Measurements from ENCODE around the gene TOP1.
A peak's percentile ranks its signal among the peaks of the same experiment; 100 is the strongest.

The TOP1 gene

DNA sequence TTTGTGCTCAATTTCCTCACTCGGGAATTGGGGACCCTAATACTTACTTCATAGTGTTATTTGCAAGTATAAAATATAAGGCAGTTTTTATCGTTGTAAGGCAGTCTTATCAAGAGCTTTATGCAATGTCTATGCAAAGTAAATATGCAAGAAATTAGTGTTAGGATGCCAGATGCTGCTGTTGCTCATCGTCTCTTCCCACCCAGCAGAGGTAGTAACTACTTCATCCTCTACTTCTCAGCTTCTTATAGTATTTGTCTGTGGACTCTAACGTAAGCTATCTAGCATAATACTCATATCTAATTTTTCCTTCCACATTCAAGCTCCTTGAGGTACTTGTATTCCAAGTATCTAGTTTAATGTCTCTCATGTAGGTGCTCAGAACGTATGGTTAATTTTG, 120.3 kb downstream of the TOP1 start:
- DNase-seq: no peak

DNA sequence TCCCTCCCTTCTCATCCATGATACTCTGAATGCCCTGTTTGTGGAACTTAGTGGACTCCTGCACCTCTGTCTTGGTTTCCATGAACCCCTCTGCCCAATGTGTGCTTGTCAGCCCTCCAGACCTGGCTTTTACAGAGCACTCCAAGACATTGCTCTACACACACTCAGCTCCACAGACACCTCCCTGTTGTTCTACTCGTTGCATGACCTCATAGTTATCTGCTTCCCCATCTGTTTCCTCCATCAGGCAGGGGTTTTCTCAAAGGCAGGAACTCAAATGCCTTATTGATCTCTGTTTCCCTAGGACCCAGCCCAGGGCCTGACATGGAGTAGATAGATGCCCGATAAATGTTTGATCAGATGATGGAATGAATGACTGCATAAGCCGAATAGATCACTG, 122.0 kb downstream of the TOP1 start:
- DNase-seq: no peak

DNA sequence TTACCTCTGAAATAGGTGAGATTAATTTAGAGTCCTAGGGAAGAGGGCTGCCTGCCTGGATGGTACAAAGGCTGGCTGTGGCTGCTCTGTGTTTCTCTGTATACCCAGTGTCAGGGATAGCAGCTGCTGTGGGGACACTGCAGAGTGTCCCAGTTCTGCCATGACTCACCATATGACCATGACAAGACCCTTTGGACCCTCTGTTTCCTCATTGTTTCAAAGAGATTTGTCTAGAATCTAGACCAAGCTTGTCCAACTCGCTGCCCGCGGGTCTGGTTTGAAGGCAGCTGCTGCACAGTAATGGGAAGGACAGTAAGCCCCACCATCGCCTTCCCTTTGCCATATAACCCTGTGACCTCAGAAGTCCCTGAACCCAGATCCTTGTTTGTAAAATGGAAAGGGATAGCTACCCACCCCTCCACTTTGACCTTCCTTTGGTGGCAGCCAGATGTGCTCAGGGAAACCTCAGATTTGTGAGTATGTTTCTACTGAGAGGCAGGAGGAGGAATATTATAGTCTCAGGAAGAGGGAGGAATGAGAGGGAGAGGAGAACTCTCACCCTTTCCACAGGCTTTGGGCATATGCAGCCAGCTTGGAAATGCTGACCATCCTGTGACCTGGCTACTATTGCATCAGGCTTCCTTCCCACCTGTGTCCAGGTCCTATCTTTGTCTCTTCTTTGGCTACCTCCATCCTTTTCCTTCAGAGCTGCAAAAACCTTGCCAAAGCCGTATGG, 122.7 kb downstream of the TOP1 start:
- no peak for DNase-seq

DNA sequence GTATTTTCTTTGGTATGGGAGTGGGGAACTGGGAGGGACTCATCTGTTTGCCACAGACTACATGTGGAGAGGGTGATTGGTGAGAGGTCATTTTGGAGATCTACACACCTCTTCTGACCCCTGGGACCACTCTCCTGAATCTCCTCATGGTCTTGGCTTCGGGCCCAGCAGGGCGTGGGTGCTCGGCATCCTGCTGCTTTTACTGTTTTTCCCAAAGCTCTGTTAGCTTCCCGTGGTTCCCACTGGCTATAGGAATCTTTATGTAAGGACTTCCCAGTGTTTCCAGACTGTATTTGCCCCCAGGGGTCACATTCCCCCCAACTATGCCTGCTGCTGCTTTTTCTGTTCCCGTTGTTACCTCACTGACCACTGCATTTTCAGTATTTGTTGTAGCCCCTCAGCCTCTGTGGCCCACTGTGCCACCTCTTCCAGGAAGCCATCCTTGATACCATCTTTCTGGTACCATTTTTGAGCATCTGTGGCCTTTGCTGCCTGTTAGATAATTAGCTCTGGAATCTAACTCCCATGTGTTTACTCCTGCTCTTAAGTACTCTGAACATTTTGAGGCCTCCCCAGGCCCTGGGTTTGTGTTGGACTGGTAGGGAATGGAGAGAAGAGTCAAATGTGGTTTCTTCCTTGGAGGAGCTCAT, 123.6 kb downstream of the TOP1 start:
- no peak for DNase-seq

DNA sequence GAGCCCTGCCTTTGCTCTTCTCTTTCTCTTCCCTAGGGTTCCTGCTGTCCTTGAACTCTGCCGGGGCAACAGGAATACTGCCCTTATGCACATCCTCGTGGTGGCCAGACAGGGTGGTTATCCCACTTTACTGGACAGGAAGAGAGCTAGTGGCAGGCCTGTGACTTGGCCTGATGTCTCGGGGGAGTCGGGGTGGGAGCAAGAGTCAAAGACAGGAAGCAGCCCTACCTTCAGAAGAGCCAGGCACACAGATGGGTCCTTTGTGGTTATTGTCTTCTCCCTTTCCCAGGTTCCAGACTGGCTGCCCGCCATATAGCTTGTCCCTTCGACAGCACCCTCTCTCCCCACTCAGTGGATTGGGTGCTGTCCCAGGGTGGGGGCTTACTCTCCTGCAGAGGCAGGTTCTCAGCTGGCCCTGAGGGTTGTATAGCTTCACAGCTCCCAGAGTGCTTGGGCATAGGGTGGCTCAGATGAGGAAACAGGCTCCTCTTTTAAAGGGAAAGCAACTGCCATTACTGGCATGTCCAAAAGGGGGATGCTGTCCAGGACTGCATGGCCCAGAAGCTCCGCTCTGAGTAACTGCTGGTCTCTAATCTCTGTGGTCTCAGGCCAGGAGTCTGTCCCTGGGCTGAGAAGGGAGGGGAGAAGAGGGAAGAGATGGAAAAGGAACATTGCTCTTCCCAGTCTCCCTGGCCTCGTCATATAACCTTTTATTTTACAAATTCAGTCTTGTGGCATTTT, 126.0 kb downstream of the TOP1 start:
- no peak for DNase-seq

DNA sequence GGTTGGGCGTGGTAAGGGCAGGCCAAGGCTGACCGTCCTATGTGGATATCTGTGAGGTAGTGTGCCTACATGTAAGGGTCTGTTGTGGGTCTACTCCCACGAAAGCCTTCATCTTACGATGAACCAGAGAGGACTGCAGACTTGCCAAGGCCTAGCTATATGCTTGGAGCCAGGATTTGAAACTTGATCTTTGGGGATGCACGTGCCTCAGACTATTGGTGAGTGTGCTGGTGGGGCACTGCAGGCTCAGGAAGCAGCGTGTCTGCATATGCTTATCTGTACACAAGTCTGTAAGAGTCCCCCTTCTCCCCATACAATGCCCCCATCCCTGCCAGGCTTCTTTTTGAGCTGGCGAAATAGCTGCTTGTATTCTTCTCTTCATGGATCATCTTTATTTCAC, 126.6 kb downstream of the TOP1 start:
- DNase-seq: no peak

DNA sequence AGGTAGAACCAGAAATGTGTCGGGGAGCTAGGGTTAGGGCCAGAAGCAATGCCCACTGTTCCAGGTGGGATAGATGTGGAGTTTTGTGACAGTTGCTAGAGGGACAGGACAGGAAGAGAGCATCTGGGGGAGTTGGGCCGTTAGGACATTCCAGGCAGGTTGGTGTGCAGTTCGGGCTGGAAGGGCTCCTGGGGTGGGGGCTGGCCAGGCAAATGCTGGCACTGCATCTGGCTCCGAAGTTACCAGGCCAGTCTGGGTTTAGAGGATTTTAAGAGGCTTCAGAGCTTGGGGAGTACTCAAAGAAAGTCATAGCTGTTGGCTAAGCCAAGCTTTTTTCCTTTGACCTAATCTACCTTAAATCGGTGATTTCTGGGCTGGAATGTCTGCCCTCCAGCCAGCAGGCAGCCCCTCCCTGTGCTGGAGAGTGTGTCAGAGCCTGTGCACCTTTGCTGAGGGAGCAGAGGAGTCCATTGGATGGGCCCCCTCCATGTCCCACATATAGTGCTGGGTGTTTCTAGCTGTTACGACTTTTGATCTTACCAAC, 129.5 kb downstream of the TOP1 start:
- no peak for DNase-seq

DNA sequence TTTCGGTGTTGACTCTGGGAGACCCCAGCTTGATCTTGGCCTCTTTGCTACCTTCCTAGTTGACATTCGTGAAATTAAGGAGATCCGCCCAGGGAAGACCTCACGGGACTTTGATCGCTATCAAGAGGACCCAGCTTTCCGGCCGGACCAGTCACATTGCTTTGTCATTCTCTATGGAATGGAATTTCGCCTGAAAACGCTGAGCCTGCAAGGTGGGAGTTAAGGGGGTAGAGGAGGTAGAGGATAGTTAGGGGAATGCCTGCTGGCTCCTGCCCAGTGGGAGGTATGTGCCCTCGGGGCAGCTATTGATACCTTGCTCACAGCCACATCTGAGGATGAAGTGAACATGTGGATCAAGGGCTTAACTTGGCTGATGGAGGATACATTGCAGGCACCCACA, 130.9 kb downstream of the TOP1 start:
- no peak for DNase-seq

DNA sequence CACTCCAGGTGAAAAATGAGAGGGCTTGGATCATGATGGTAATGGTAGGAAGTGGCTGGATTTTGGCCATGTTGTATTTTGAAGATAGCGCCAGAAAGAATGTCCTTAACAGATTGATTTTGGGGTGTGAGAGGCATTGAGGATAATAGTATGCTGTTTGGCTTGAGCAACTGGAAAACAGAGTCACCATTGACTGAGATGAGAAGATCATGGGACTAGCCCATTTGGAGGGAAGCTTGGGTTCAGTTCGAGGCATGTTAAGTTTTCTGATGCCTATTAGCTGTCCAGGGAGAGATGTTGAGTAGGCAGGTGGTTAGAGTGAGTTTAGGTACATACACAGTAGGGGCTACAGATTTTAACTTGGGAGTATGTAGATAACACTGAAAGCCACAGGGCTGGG, 132.1 kb downstream of the TOP1 start:
- no peak for DNase-seq

DNA sequence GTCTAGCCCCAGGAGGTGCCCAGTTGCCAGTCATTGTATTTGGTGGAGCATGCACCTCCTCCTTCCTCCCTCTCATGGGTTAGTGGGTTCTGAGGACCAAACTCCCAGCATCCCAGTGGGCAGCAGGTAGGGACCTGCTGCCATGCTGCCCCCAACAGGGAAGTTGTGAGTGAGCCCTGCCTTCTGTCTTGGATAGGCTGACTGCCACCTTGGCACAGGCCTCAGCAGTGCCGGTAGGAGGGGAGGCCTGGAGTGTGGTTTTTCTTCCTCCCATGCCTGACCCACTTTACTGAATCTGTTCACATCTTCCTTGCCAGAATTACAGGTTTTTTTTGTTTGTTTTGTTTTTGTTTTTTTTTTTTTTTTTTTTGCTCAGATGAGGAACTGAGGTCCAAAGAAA, 133.3 kb downstream of the TOP1 start:
- DNase-seq: no peak

DNA sequence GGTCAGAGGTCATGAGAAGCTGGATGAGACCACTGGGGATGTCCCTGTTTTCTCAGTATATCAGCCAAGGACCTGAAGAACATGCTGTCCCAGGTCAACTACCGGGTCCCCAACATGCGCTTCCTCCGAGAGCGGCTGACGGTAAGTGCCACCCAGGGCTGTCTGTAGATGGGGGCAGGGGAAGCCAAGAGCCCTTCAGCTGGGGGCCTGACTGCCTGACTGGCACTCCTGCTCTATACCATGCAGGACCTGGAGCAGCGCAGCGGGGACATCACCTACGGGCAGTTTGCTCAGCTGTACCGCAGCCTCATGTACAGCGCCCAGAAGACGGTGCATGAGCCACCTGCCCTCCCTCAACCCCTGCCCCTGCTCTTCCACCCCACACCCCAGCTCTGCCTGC, 133.8 kb downstream of the TOP1 start:
- DNase-seq: no peak

DNA sequence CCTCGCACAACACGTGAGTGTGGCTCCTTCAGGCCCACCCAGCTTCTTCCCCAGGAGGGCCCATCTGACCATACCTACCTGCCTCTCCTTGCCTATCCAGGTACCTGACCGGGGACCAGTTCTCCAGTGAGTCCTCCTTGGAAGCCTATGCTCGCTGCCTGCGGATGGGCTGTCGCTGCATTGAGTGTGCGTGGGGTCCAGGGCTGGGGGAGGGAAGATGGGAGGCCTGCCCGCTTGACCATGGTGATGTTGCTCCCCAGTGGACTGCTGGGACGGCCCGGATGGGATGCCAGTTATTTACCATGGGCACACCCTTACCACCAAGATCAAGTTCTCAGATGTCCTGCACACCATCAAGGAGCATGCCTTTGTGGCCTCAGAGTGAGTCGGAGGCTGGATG, 135.2 kb downstream of the TOP1 start:
- DNase-seq: no peak

DNA sequence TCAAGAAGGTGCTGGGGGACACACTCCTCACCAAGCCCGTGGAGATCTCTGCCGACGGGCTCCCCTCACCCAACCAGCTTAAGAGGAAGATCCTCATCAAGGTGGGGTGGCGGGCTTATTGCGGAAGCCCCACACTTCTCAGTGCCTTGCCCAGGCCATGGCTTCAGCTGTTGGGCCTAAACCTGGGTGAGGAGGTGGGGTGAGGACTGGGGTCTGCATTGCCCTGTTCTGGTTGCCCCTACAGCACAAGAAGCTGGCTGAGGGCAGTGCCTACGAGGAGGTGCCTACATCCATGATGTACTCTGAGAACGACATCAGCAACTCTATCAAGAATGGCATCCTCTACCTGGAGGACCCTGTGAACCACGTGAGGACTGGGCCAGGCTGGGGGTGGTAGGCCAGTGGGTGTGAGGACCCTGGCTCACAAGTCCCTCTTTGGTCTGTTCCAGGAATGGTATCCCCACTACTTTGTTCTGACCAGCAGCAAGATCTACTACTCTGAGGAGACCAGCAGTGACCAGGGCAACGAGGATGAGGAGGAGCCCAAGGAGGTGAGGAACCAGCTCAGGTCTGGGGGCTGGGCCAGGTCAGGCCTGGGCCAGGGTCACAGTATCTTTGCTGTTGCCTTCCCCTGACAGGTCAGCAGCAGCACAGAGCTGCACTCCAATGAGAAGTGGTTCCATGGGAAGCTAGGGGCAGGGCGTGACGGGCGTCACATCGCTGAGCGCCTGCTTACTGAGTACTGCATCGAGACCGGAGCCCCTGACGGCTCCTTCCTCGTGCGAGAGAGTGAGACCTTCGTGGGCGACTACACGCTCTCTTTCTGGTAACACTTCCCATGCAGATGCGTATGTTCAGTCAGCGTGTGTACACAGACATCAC, 136.6 kb downstream of the TOP1 start:
- DNase-seq: no peak

DNA sequence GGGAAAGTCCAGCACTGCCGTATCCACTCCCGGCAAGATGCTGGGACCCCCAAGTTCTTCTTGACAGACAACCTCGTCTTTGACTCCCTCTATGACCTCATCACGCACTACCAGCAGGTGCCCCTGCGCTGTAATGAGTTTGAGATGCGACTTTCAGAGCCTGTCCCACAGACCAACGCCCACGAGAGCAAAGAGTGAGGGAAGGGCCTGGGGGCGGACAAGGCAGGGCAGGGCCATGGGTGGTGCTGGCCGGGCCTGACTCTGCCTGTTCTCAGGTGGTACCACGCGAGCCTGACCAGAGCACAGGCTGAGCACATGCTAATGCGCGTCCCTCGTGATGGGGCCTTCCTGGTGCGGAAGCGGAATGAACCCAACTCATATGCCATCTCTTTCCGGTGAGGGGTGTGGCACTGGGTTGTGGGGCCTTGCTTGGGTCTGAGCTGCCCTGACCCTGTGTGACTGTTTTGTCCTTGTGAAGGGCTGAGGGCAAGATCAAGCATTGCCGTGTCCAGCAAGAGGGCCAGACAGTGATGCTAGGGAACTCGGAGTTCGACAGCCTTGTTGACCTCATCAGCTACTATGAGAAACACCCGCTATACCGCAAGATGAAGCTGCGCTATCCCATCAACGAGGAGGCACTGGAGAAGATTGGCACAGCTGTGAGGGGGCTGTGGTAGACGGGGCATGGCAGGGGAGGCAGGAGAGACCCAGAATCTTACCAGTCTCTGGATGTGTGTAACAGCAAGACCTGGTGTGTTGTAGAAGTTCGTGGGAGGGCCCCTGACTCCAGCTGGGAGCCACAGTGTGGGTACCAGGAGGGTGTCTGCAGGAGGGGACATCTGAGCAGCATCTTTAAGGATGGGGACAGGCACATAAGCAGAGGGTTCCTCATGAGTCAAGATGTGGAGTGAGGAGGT, 137.8 kb downstream of the TOP1 start:
- DNase-seq: no peak

DNA sequence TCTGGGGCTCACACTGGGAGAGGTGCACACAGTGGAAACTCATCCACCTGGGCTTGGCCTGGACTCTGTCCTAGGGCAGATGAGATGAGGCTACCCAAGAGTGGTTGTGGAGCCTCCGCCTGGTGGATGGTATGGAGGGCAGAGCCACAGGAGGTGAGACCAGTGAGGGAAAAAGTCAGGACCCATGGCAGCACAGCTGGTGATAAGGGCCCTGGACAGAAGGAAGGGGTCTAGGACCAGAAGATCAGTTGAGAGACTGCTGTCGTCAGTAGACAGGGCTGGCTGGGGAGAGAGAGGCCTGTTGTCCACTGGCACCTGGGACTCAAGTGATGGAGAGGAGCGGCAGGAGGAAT, 138.5 kb downstream of the TOP1 start:
- DNase-seq: no peak

DNA sequence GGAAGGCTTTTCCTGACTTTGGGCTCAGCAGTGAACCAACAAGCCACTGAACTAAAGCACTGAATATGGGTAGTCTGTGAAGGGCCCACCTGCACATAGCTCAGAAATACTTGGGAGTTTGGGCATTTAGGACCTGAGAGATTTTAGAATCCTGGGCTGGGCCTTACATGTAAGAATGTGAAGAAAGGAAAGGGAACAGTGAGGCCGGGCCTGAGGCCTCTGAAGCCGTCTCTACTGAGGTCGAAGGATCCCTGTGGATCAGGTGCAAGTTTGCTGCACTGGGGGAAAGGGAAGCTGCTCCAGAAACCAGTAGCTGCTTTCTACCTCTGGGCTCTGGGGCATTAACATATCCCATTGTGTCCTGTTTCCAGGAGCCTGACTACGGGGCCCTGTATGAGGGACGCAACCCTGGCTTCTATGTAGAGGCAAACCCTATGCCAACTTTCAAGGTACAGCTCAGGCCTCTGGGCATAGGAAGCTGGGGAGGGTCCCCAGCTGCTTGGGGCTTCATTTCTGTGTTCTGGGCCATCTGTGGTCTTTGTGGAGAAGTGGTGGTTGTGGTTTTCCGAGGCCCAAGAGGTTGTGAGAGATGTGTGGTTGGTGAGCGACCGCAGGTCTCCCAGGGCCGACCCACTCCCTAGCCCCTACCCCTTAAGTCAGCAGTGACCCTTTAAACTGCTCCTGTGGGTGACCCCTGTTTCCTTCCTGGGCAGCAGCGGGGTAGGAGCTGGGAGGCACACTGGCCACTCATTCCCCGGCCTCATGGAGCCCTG, 139.0 kb downstream of the TOP1 start:
- DNase-seq: no peak

DNA sequence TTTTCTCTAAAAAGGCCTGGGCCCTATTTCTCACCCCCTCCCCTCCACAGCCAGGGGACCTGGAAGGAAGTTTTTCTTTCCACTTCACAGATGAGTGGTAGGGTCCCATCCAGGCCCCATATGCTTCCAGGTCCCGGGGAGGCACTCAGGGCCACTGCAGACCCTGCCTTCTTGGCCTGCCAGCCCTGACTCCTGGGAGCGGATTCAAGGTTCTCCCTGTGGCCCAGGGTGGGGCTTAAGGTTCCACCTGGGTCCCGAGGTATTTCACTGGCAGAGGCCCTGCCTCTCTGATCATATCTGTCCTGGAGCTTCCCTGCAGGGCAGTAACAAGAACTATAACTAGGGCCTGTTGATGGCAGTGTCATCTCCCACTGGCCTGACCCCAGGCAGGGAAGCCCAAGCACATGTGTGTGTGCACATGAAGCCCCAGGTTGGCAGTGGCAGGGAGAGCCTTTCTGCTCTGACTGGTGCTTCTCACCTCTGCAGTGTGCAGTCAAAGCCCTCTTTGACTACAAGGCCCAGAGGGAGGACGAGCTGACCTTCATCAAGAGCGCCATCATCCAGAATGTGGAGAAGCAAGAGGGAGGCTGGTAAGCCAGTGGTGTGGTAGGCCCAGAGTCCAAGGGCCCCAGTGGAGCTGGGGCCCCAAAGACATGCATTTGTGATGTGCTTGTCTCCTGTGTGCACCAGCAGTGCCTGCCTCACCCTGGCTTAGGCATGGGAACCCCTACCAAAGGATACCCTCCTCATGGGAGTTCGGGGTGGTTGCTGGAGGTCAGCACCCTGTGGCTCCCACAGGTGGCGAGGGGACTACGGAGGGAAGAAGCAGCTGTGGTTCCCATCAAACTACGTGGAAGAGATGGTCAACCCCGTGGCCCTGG, 139.9 kb downstream of the TOP1 start:
- no peak for DNase-seq

DNA sequence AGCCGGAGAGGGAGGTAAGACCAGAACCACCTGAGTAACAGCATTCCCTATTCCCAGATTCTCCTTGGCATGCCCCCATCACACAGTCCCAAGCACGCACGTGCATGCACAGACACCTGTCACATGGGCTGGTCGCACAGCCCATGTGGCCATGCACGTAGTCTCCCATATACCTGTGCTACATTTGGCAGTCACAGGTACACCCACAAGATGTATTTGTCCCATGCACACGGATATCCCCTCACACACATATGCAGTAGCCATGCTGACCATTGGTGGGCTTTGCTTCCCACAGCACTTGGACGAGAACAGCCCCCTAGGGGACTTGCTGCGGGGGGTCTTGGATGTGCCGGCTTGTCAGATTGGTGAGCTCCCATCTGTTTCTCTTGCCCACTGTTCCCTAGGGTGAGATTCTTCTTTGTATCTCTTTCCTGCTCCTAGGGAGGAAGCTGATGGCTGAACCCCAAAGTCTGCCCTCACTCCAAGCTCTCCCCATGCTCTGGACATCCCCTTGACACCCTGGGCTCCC, 140.6 kb downstream of the TOP1 start:
- DNase-seq: no peak

DNA sequence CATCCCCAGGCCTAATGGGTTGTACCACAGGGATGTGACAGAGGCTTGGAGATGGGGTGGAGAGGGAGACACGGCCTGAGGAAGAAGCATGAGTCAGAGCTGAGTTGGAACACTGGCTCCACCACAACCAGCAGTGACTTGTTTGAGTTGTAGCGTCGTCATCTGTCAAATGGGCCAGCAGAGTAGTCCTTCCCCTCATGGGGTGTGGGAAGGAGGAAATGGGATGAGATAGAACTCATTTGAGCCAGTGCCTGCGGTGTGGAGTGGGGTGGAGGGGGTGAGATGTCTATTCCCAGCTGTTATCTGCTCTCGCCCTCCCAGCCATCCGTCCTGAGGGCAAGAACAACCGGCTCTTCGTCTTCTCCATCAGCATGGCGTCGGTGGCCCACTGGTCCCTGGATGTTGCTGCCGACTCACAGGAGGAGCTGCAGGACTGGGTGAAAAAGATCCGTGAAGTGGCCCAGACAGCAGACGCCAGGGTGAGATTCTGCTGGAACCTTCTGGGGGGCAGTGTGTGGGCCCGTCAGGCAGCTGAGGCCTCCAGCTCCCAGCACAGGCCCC, 141.2 kb downstream of the TOP1 start:
- peak; percentile 26 for DNase-seq

All from right forelimb (tissue), 1 donor.